Upper lobe of left lung (tissue), 4 donors: ENCODE results near the gene SLC35G2.

Source experiments
- EP300 ChIP-seq, 4 donors: sonication (generic); formaldehyde crosslinking; IDR thresholded peaks; one replicate each; pipeline ENCODE4 v1.5.1; 2017; ENCODE audit warnings: antibody characterized with exemption in 4 of 4, control low read depth in 2 of 4
- POLR2A ChIP-seq, 4 donors: fragments of 450-650 bp; IDR thresholded peaks; one replicate each; pipeline ENCODE4 v1.5.1; 2016 to 2017; ENCODE audit warnings: antibody characterized with exemption in 4 of 4, mild to moderate bottlenecking in 2 of 4
- POLR2AphosphoS5 ChIP-seq, 2 donors: sonication (generic); formaldehyde crosslinking; IDR thresholded peaks; one replicate each; pipeline ENCODE4 v1.5.1; 2017; ENCODE audit warnings: antibody characterized with exemption in 2 of 2
- TF ChIP-seq, protein P1 (sequence below), 6 experiments: fragments of 450-650 bp in 4 of 6; fragments of 200-600 bp in 2 of 6; sonication (generic) in 2 of 6; IDR thresholded peaks; one replicate each; pipeline ENCODE4 v1.5.1; 2016 to 2019; ENCODE audit warnings: antibody characterized with exemption in 6 of 6

DNA sequence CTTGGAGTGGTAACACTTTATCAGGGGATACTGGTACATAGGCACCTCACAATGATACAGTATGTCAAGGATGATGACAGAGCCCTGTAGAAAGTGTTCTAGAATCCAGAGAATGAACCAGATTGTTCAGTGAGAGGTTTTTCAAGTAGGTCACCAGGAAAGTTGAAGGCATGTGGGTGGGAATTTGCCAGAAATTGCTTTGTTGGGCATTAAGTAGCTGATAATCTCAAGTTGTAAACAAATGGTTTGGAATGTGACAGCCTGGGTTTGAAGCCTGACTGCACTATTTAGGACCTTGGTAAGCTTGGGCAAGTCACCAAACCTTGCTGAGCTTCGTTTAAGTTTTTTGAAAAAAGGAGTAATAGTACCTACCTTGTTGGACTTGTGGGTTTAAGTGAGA lies 12.5 kb downstream of the SLC35G2 start:
- TF ChIP-seq POLR2A (IDR thresholded peaks at IDR 0.05) (no peak), POLR2AphosphoS5 (IDR thresholded peaks at IDR 0.05) (no peak), EP300 (IDR thresholded peaks at IDR 0.05) (no peak)
- TF ChIP-seq, protein P1, sequence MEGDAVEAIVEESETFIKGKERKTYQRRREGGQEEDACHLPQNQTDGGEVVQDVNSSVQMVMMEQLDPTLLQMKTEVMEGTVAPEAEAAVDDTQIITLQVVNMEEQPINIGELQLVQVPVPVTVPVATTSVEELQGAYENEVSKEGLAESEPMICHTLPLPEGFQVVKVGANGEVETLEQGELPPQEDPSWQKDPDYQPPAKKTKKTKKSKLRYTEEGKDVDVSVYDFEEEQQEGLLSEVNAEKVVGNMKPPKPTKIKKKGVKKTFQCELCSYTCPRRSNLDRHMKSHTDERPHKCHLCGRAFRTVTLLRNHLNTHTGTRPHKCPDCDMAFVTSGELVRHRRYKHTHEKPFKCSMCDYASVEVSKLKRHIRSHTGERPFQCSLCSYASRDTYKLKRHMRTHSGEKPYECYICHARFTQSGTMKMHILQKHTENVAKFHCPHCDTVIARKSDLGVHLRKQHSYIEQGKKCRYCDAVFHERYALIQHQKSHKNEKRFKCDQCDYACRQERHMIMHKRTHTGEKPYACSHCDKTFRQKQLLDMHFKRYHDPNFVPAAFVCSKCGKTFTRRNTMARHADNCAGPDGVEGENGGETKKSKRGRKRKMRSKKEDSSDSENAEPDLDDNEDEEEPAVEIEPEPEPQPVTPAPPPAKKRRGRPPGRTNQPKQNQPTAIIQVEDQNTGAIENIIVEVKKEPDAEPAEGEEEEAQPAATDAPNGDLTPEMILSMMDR (IDR thresholded peaks at IDR 0.05), result no peak
